Mesenchymal stem cell (in vitro differentiated cells and primary cell): ENCODE measurements around the gene PTK6.
A peak's percentile ranks its signal among the peaks of the same experiment; 100 is the strongest.

Source experiments
- DNase-seq: peaks from one replicate; pipeline ENCODE4 v3.0.0-alpha.2; 2013
- H2AFZ ChIP-seq: one replicate; pipeline ENCODE4 v1.6.1; 2013; ENCODE audit warnings: low read depth, mild to moderate bottlenecking, control low read depth, inconsistent platforms, low read length, moderate library complexity
- H2AK5ac ChIP-seq: 2 replicates; pipeline ENCODE4 v1.6.1; 2013; ENCODE audit warnings: low read length, moderate library complexity, mild to moderate bottlenecking, inconsistent platforms; ENCODE audit not compliant: severe bottlenecking
- H2BK120ac ChIP-seq: one replicate; pipeline ENCODE4 v1.6.1; 2013; ENCODE audit warnings: low read depth, mild to moderate bottlenecking, inconsistent platforms, low read length, moderate library complexity
- H2BK12ac ChIP-seq, 2 experiments: one replicate each; pipeline ENCODE4 v1.6.1; 2013; ENCODE audit warnings: inconsistent platforms in 2 of 2, low read length in 2 of 2, mild to moderate bottlenecking in 2 of 2, moderate library complexity in 2 of 2, control low read depth in 1 of 2
- H2BK15ac ChIP-seq: one replicate; pipeline ENCODE4 v1.6.1; 2013; ENCODE audit warnings: mild to moderate bottlenecking, low read depth, inconsistent platforms; ENCODE audit not compliant: poor library complexity, severe bottlenecking
- H2BK5ac ChIP-seq: 2 replicates; pipeline ENCODE4 v1.6.1; 2013; ENCODE audit warnings: low read depth, mild to moderate bottlenecking, low read length, control low read depth, inconsistent platforms; ENCODE audit not compliant: poor library complexity, severe bottlenecking
- H3K14ac ChIP-seq, 2 experiments: one replicate each; pipeline ENCODE4 v1.6.1; 2013; ENCODE audit warnings: inconsistent platforms in 2 of 2, low read length in 2 of 2, control low read depth in 1 of 2, mild to moderate bottlenecking in 1 of 2, moderate library complexity in 1 of 2
- H3K18ac ChIP-seq, 2 experiments: one replicate each; pipeline ENCODE4 v1.6.1; 2013; ENCODE audit warnings: inconsistent platforms in 2 of 2, low read length in 2 of 2, control low read depth in 1 of 2, low read depth in 1 of 2, mild to moderate bottlenecking in 1 of 2
- H3K23ac ChIP-seq, 2 experiments: one replicate each; pipeline ENCODE4 v1.6.1; 2013; ENCODE audit warnings: inconsistent platforms in 2 of 2, low read length in 2 of 2, mild to moderate bottlenecking in 2 of 2, moderate library complexity in 2 of 2, control low read depth in 1 of 2
- H3K27ac ChIP-seq: 2 replicates; pipeline ENCODE4 v1.5.1; 2013; ENCODE audit warnings: mild to moderate bottlenecking, moderate library complexity, low read length, control low read depth, inconsistent platforms; ENCODE audit not compliant: poor library complexity, severe bottlenecking
- H3K27me3 ChIP-seq, 2 experiments: 2 replicates each; pipeline versions ENCODE4 v1.6.1 to v1.7.0; 2013; ENCODE audit warnings: low read length in 2 of 2, mild to moderate bottlenecking in 2 of 2, moderate library complexity in 2 of 2, control low read depth in 1 of 2, inconsistent platforms in 1 of 2; ENCODE audit not compliant: control insufficient read depth in 1 of 2, insufficient read depth in 1 of 2
- H3K36me3 ChIP-seq, 2 experiments: 2 replicates each; pipeline versions ENCODE4 v1.6.1 to v1.7.0; 2013; ENCODE audit warnings: low read length in 2 of 2, control low read depth in 1 of 2, inconsistent platforms in 1 of 2, low read depth in 1 of 2, mild to moderate bottlenecking in 1 of 2; ENCODE audit not compliant: insufficient read depth in 2 of 2, control insufficient read depth in 1 of 2
- H3K4ac ChIP-seq, 2 experiments: one replicate each; pipeline ENCODE4 v1.6.1; 2013; ENCODE audit warnings: inconsistent platforms in 2 of 2, low read length in 2 of 2, mild to moderate bottlenecking in 2 of 2, moderate library complexity in 2 of 2, control low read depth in 1 of 2, low read depth in 1 of 2
- H3K4me1 ChIP-seq: 2 replicates; pipeline ENCODE4 v1.6.1; 2013; ENCODE audit warnings: low read depth, low read length, control low read depth; ENCODE audit not compliant: control insufficient read depth, insufficient read depth
- H3K4me2 ChIP-seq: 2 replicates; pipeline ENCODE4 v1.6.1; 2013; ENCODE audit warnings: low read length, mild to moderate bottlenecking, inconsistent platforms; ENCODE audit not compliant: poor library complexity, severe bottlenecking
- H3K4me3 ChIP-seq, 2 experiments: 2 replicates each; pipeline versions ENCODE4 v1.5.1 to v1.7.0; 2013; ENCODE audit warnings: low read length in 2 of 2, mild to moderate bottlenecking in 2 of 2, control low read depth in 1 of 2, low read depth in 1 of 2; ENCODE audit not compliant: insufficient read depth in 1 of 2
- H3K79me1 ChIP-seq: replicated peaks from 2 replicates; pipeline ENCODE4 v1.6.1; 2013; ENCODE audit warnings: mild to moderate bottlenecking, control low read depth, low read length, inconsistent platforms; ENCODE audit not compliant: poor library complexity, severe bottlenecking
- H3K9ac ChIP-seq: 2 replicates; pipeline ENCODE4 v1.7.0; 2013; ENCODE audit warnings: mild to moderate bottlenecking, low read length, moderate library complexity
- H3K9me3 ChIP-seq: 2 replicates; pipeline ENCODE4 v1.7.0; 2013; ENCODE audit warnings: mild to moderate bottlenecking, low read length; ENCODE audit not compliant: control insufficient read depth
- H4K8ac ChIP-seq: one replicate; pipeline ENCODE4 v1.6.1; 2013; ENCODE audit warnings: inconsistent platforms, mild to moderate bottlenecking, low read length, moderate library complexity
- H4K91ac ChIP-seq: one replicate; pipeline ENCODE4 v1.6.1; 2013; ENCODE audit warnings: mild to moderate bottlenecking, low read length, inconsistent platforms
- WGBS: methylation state at CpG from one replicate; pipeline ENCODE4 v1.1.7; 2013; ENCODE audit warnings: mixed read lengths; 5-methylcytosine and 5-hydroxymethylcytosine counted together

PTK6 gene

GRCh38 chr20:63538204-63539091 lies 1.3 kb upstream of the PTK6 start:
- H3K4me3 ChIP-seq: peak overlapping the region; percentile 37 to 52
- H2BK5ac ChIP-seq: no peak overlapping the region
- H2AFZ ChIP-seq: no peak overlapping the region
- no peaks in the 10 kb centered on the region for H3K79me1 ChIP-seq
- H3K36me3 ChIP-seq: no peaks in the 10 kb centered on the region
- peak overlapping the region; percentile 78 for H2BK15ac ChIP-seq
- H3K4me1 ChIP-seq: peaks cover 52% of the 10 kb centered on the region
- H4K8ac ChIP-seq: peak overlapping the region; percentile 95
- H2BK12ac ChIP-seq: peak overlapping the region; percentile 18 to 21
- H3K4me2 ChIP-seq: peak overlapping the region; percentile 72
- no peak overlapping the region for H3K27ac ChIP-seq
- DNase-seq: peak; percentile 60
- no peak overlapping the region for H3K23ac ChIP-seq
- H3K27me3 ChIP-seq: peaks cover 0 to 60% of the 10 kb centered on the region in 2 experiments
- H3K18ac ChIP-seq: peak overlapping the region; percentile 71 to 74
- H4K91ac ChIP-seq: peak overlapping the region; percentile 92
- WGBS: 66% methylated on average over 22 of the region's 27 CpGs
- no peak overlapping the region for H3K14ac ChIP-seq
- H2BK120ac ChIP-seq: peak overlapping the region; percentile 68
- H3K4ac ChIP-seq: peak overlapping the region in 1 of 2 experiments; percentile 4
- no peak overlapping the region for H2AK5ac ChIP-seq
- peak overlapping the region; percentile 53 for H3K9ac ChIP-seq
- no peaks in the 10 kb centered on the region for H3K9me3 ChIP-seq

DNA sequence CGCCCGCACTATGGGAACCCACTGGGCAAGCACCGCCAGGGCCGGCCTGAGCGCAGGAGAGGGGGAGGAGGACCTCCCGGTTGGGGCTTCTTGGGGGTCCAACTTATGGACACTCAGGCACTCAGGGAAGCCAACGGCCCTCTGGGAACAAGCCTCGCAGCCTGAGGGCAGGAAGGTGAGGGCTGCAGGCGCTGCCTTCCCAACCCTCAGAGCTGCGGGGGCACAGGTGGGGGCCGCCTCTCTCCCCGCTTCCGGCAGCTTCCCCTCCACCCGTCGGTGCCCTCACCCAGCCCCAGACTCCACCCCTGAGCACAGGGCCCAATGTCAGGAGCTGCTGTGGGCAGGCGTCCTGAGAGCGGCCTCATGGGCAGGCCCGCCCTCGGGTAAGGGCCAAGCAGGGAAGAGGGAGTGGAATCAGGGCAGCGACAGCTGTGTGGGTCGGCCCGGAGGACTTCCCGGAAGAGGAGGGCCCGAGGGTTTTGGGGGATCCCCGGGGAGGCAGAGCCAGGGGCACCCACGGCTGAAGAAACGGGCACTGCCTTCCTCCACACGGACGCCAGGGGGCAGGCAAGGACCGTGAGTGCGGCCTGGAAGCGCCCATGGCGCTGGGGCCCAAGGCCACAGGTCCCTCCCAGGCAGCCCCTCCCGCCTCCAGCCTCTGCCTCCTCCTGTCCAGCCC lies 488 bp upstream of the PTK6 start:
- Histone ChIP-seq H4K8ac (peak overlapping the region; percentile 95), H3K9me3 (no peaks in the 10 kb centered on the region), H3K79me1 (no peaks in the 10 kb centered on the region)

DNA sequence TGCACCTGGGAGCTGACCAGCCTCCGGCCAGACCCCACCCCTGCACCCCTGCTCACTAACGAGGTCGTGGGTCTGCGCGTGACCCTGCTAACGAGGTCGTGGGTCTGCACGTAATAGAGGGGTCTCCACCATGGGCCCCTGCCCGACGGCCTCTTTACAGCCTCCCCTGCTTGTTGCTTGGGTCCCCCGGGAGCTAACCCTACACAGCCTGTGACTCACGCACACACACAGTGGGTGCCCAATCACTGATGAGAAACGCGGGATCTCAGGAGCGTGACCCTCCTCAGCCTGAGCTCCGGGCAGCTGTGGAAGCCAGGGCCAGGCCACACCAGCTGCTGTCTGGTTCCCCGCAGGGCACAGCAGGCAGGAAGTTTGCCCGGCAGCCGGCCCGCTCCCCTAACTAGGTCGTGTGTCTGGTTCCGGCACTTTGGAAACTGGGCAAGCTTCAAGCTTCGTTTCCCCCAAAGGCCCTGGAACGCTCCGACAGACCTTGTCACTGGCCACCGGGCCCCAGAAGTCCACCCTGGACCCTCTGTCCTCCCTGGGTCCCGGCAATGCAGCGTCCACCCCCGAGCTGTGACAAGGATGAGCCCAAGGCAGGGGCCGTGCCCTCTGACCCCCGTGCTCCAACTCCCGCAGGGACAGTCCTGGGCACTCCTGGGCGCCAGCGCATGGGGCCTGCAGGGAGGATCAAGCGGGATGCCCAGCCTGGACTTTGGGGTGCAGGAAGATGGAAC lies 767 bp downstream of the PTK6 start:
- no peak overlapping the region for H3K14ac ChIP-seq
- no peak overlapping the region for H4K8ac ChIP-seq
- peak; percentile 50 for DNase-seq
- H3K79me1 ChIP-seq: no peaks in the 10 kb centered on the region
- H3K27me3 ChIP-seq: peaks cover 0 to 65% of the 10 kb centered on the region in 2 experiments
- no peak overlapping the region for H3K4ac ChIP-seq
- no peak overlapping the region for H2AFZ ChIP-seq
- peak overlapping the region; percentile 49 for H4K91ac ChIP-seq
- peak overlapping the region; percentile 51 for H2AK5ac ChIP-seq
- no peaks in the 10 kb centered on the region for H3K36me3 ChIP-seq
- H3K27ac ChIP-seq: peak overlapping the region; percentile 78
- 76% methylated on average over 35 of the region's 35 CpGs for WGBS
- peaks cover 52% of the 10 kb centered on the region for H3K4me1 ChIP-seq
- H2BK12ac ChIP-seq: peak overlapping the region in 1 of 2 experiments; percentile 2
- no peak overlapping the region for H2BK15ac ChIP-seq
- no peak overlapping the region for H3K23ac ChIP-seq
- no peaks in the 10 kb centered on the region for H3K9me3 ChIP-seq
- H3K18ac ChIP-seq: no peak overlapping the region
- no peak overlapping the region for H3K4me3 ChIP-seq
- H2BK120ac ChIP-seq: no peak overlapping the region
- peak overlapping the region; percentile 24 for H3K4me2 ChIP-seq
- H3K9ac ChIP-seq: peak overlapping the region; percentile 15
- peak overlapping the region; percentile 4 for H2BK5ac ChIP-seq

More for the DNA sequence above, 488 bp upstream of the PTK6 start:
- Histone ChIP-seq H3K27ac (peak overlapping the region; percentile 8), H3K4me2 (peak overlapping the region; percentile 72), H3K4me3 (peak overlapping the region; percentile 37 to 52), H3K23ac (no peak overlapping the region), H2BK12ac (peak overlapping the region; percentile 21 to 28), H2BK120ac (peak overlapping the region; percentile 68), H2BK15ac (peak overlapping the region; percentile 78), H4K91ac (peak overlapping the region; percentile 92), H3K27me3 (peaks cover 0 to 56% of the 10 kb centered on the region in 2 experiments), H2BK5ac (no peak overlapping the region), H3K9ac (peak overlapping the region; percentile 53), H3K4ac (peak overlapping the region in 1 of 2 experiments; percentile 4), H3K4me1 (peaks cover 52% of the 10 kb centered on the region), H2AK5ac (peak overlapping the region; percentile 33), H2AFZ (peak overlapping the region; percentile 29), H3K18ac (peak overlapping the region; percentile 71 to 74), H3K14ac (no peak overlapping the region), H3K36me3 (no peaks in the 10 kb centered on the region)
- 32% methylated on average over 24 of the region's 34 CpGs for WGBS
- peak; percentile 85 for DNase-seq
